GM19324 (cell line): ENCODE measurements around the gene CCR5.
"Not testable (repeated sequence)": the region's sequence is repeated elsewhere in the genome, so short reads cannot be mapped to it uniquely, and the experiment has no call there.

Experiments
- ATAC-seq: cut with Tn5 transposase; IDR thresholded peaks from one replicate; pipeline ENCODE4 v1.9.1; 2021; ENCODE audit warnings: mild to moderate bottlenecking, moderate library complexity; ENCODE audit not compliant: unreplicated experiment, low FRiP score

Gene CCR5

GRCh38 chr3:46381625-46382024 lies 10.9 kb downstream of the CCR5 start:
- ATAC-seq: no peak

GRCh38 chr3:46383211-46383950 lies 12.6 kb downstream of the CCR5 start:
- no peak for ATAC-seq

GRCh38 chr3:46383951-46384330 lies 13.2 kb downstream of the CCR5 start:
- ATAC-seq: no peak

GRCh38 chr3:46386205-46386604 lies 15.5 kb downstream of the CCR5 start:
- ATAC-seq: no peak

- not testable (repeated sequence) for ATAC-seq
These were observed 18.1 kb downstream of the CCR5 start for GRCh38 chr3:46388847-46389246.

- no peak for ATAC-seq
These were observed 18.6 kb downstream of the CCR5 start for GRCh38 chr3:46389306-46389705.

GRCh38 chr3:46391526-46391925 lies 20.8 kb downstream of the CCR5 start:
- ATAC-seq: not testable (repeated sequence)

- ATAC-seq: no peak
These were observed 22.3 kb downstream of the CCR5 start for GRCh38 chr3:46393011-46393410.

GRCh38 chr3:46393554-46394434 lies 23.0 kb downstream of the CCR5 start:
- ATAC-seq: no peak

GRCh38 chr3:46395210-46395661 lies 24.5 kb downstream of the CCR5 start:
- ATAC-seq: no peak

- ATAC-seq: no peak
These were observed 25.2 kb downstream of the CCR5 start for GRCh38 chr3:46395766-46396530.

- no peak for ATAC-seq
These were observed 26.4 kb downstream of the CCR5 start for GRCh38 chr3:46397111-46397510.

GRCh38 chr3:46398186-46398955 lies 27.6 kb downstream of the CCR5 start:
- ATAC-seq: no peak

- ATAC-seq: no peak
These were observed 28.4 kb downstream of the CCR5 start for GRCh38 chr3:46399098-46399497.

GRCh38 chr3:46399557-46399956 lies 28.8 kb downstream of the CCR5 start:
- ATAC-seq: no peak

GRCh38 chr3:46400000-46400734 lies 29.4 kb downstream of the CCR5 start:
- no peak for ATAC-seq

GRCh38 chr3:46400846-46401245 lies 30.1 kb downstream of the CCR5 start:
- no peak for ATAC-seq

- ATAC-seq: no peak
These were observed 30.8 kb downstream of the CCR5 start for GRCh38 chr3:46401579-46401978.

GRCh38 chr3:46402902-46403301 lies 32.2 kb downstream of the CCR5 start:
- not testable (repeated sequence) for ATAC-seq
